PC-9 (cell line): Measurements from ENCODE around the gene MICALL2.

ENCODE experiments used
- CTCF ChIP-seq: fragments of 200-600 bp; sonication (generic); conservative IDR thresholded peaks from 2 replicates; pipeline ENCODE4 v1.6.1; 2017; ENCODE audit warnings: mixed run types, antibody characterized with exemption, mild to moderate bottlenecking, moderate library complexity
- EZH2 ChIP-seq: fragments of 200-600 bp; sonication (generic); IDR thresholded peaks from 2 replicates; pipeline ENCODE4 v1.8.0; 2017; ENCODE audit warnings: antibody characterized with exemption, low read depth

- TF ChIP-seq CTCF, result no peak
- no peak for TF ChIP-seq EZH2
These were observed 22.0 kb upstream of the MICALL2 start for GRCh38 chr7:1481300-1481699.
